GM18858 (cell line): ENCODE results near the gene ITGB7.

ENCODE experiments used
- ATAC-seq: cut with Tn5 transposase; IDR thresholded peaks from one replicate; pipeline ENCODE4 v1.9.1; 2021; ENCODE audit not compliant: unreplicated experiment

Gene ITGB7, protein sequence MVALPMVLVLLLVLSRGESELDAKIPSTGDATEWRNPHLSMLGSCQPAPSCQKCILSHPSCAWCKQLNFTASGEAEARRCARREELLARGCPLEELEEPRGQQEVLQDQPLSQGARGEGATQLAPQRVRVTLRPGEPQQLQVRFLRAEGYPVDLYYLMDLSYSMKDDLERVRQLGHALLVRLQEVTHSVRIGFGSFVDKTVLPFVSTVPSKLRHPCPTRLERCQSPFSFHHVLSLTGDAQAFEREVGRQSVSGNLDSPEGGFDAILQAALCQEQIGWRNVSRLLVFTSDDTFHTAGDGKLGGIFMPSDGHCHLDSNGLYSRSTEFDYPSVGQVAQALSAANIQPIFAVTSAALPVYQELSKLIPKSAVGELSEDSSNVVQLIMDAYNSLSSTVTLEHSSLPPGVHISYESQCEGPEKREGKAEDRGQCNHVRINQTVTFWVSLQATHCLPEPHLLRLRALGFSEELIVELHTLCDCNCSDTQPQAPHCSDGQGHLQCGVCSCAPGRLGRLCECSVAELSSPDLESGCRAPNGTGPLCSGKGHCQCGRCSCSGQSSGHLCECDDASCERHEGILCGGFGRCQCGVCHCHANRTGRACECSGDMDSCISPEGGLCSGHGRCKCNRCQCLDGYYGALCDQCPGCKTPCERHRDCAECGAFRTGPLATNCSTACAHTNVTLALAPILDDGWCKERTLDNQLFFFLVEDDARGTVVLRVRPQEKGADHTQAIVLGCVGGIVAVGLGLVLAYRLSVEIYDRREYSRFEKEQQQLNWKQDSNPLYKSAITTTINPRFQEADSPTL

DNA sequence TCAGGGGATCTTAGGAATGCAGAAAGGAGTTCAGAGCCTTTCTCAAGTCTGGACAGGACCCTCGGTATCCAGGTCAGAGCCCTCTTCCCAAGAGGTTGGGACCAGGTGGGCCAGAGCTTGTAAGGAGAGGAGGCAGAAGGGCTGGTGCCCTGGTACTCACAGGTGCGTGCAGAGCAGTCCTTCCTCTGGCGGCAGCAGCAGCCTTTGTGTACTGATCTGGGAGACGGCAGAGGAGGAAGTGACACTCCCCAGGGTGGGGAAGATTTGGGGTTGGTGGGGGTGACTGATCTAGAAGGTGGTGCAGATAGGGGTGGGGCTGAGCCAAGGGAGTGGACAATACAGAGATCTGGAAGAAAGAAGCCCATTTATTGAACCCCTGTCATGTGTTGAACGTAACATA, at the start of gene ITGB7:
Gene ITGB7 (minus strand): TSS at position 210 of the 400 bp plus-strand sequence. CDS start 6,808 bp downstream, outside the sequence.
- peak; percentile 51 for ATAC-seq

DNA sequence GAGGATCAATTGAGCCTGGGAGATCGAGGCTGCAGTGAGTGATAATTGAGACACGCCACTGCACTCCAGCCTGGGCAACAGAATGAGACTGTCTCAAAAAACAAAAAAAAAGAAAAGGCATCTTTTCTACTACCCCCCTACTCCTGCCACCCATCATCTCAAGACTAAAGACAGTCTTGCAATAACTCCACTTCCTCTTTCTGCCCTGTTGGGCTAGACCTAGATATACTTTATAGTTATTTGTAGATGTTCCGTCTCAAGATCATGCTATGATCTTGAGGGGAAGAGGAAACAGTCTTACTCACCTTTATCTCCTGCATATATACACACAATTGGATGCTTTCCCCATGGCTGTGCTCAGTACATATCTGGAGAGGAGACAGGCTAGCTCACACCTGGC, 48.9 kb upstream of the ITGB7 start:
- ATAC-seq, result peak; percentile 46

DNA sequence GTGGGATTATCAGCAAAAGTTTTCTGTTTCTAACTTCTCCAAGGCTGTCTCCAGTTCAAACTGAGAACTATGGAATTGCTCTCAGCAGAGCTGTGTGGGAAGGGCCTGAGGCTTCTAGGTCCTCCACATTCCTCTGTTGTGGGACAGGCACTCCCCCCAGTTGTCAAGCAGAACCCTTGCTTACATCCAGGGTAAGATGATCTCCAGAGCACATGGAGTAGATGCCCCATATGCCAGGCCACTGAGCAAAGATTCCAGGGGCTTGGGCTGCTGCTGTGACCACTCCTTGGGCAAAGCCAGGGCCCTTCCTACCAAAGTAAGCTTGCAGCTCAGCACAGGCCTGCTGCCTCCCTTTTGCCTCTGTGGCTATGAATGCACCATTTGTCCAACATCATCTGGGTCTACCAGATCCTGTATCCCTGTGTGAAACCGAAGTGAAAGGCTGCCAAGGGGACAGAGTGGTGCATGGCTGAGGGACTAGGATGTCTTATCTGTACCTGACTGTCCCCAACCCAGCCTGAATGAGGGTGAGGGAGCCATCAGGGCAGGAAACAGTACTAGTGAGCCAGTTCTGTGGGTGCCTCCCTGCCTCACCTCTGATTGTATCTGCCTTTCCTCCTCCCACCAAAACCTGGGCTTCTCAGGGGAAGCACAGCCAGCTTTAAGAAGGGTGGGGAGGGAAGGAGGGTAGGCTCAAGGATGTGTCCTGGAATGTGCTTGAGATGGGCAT, 47.9 kb upstream of the ITGB7 start:
- ATAC-seq, result no peak

DNA sequence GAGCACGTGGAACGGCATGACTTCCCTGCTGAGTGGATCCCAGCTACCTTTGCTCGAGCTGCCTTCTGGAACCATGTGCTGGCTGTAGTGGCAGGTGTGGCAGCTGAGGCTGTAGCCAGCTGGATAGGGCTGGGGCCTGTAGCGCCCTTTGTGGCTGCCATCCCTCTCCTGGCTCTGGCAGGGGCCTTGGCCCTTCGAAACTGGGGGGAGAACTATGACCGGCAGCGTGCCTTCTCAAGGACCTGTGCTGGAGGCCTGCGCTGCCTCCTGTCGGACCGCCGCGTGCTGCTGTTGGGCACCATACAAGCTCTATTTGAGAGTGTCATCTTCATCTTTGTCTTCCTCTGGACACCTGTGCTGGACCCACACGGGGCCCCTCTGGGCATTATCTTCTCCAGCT, 46.2 kb upstream of the ITGB7 start:
- ATAC-seq, result no peak

DNA sequence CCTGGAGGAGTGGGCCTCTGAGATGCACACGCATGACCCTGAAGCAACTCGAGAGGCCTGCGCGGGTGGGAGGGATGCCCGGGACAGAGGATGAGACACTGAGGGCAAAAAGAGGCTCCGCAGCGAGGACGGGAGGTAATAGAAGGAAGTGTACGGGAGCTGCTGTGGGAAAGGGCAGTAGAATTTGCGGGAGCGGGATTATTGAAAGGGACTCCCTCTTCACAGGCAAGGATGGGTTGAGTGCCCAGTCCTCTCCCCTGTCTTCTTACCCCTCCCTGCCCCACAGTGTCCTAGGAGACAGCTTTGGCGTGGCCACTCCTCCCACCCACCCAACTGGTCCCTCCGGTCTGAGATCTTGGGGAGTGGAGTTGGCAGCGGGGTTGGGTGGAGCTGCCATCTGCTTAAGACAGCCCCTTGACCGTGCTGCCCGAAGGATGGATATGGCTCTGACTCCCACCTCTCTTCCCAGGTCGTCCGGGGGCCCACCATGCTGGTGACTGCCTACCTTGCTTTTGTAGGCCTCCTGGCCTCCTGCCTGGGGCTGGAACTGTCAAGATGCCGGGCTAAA, 45.4 kb upstream of the ITGB7 start:
- ATAC-seq, result no peak

DNA sequence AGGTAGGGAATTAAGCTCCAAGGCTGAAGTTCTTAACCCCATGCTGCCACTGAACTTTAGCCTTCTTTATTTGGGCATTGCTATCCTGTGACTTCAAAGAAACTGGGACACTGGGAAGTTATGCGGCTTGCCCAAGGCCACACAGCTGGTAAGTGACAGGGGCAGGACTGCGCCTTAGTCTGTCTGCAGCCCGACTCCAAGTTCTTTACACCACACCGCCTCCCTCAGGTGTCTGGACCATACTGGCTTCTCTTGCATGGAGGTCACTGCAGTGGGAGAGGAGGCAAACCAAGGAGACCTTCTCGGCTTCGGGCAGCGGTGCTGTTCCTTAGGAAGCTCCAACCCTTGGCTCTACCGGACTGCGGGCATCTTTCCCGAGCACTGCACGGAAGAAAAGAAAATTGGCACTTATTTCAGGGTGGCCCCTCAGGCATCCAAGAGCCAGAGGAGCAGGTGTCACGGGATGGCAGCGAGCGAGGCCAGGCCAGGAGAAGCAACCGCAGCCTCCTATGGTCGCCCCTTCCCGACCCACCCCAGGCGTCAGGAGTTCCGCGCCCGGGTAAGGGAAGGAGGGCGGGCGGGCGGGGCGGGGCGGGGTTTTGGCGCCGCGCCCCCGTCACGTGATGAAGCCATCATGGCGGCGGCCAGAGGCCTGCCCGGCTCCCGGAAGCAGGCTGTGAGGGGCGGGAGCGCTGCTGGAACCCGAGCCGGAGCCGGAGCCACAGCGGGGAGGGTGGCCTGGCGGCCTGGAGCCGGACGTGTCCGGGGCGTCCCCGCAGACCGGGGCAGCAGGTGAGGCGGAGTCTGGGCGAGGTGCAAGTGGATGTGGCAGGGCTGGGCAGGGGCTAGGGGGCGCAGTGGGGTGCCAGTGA, 44.7 kb upstream of the ITGB7 start:
- no peak for ATAC-seq

DNA sequence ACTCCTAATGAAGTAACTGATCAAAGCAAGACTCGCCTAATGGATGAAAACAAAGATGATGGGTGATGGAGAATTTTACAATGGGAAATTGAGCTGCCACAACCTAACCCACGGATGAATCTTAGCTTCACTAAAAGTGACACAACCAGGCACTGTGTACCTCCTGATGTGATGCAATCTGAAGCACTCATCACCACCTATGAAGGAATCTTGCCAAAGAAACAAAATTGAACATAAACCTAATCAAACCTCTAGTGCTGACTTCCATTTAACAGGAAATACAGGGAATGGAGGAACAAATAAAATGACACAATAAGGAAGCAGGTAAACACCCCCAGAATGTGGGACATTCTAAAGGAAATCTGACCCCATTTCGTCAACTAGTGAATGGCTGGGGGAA, 38.2 kb upstream of the ITGB7 start:
- ATAC-seq, result no peak

DNA sequence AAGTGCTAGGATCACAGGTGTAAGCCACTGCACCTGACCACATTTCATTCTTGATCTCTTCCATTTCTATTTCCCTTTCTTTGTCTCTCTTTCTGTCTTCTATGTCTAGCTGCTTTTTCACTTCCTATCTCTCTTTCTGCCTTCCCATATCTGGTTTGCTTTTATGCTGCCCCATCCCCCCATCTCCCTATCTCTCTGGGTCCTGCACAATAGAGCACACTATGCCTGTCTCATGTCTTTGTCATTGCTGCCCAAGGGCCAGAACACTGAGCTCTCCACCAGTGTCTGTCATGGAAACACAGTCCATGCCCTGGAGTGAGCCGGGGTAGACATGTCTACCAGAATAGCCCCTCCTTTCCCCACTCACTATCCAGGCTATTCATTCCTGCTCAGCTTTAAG, 37.3 kb upstream of the ITGB7 start:
- ATAC-seq, result no peak

DNA sequence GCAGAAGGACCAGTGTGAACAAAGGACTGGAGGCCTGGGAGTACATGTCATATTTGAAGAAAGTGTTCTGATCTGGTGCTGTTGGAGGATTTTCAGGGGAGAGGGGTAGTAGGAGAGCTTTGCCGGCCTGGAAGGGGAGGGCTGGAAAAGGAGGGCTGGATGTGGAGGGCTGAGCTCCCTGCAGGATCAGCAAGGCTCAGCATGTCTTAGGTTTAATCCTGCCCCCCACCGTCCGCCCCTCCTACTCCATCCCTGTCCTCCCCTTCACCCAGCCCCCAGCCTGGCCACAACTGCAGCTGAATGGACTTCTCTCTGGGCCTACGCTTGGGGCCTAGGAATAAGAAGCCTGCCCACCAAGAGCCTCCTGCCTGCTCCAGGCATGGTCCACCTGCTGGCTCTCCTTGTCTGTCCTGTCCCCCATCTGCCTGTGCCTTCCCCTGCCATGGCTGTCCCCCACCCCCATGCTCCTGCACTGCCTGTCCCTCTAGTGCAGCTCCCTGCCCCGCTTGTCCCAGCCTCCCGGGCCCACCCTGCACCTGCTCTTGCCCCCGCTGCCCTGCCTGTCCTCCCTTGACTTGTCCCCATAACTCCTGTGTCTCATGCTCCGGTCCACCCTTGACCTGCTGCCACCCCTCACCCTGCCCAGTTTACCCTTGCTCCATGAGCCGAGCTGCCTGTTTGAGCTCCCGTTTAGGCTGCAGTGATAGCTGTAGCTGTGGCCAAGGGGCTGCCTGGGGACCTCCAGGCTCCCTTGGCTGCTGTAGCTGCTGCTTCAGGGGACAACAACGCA, 34.8 kb upstream of the ITGB7 start:
- no peak for ATAC-seq

DNA sequence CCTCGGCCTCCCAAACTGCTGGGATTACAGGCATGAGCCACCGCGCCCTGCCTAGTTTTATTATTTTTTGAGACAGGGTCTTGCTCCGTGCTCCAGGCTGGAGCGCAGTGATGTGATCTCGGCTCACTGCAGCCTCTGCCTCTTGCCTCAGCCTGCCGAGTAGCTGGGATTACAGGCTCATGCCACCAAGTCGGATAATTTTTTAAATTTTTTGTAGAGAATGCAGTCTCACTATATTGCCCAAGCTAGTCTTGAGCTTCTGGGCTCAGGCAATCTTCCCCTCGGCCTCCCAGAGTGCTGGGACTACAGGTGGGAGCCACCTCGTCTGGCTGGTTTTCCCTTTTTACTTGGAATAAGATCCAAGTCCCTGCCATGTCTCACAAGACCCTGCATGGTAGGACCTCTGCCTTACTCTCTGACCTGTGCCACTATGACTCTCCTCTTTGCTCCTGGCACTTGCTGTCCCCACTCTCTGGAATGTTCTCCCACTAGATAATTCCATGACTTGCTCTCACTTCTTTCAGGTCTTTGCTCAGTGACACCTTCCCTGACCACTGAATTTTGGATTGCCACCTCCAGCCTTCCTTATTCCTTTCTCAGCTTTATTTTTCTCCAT, 32.7 kb upstream of the ITGB7 start:
- no peak for ATAC-seq

DNA sequence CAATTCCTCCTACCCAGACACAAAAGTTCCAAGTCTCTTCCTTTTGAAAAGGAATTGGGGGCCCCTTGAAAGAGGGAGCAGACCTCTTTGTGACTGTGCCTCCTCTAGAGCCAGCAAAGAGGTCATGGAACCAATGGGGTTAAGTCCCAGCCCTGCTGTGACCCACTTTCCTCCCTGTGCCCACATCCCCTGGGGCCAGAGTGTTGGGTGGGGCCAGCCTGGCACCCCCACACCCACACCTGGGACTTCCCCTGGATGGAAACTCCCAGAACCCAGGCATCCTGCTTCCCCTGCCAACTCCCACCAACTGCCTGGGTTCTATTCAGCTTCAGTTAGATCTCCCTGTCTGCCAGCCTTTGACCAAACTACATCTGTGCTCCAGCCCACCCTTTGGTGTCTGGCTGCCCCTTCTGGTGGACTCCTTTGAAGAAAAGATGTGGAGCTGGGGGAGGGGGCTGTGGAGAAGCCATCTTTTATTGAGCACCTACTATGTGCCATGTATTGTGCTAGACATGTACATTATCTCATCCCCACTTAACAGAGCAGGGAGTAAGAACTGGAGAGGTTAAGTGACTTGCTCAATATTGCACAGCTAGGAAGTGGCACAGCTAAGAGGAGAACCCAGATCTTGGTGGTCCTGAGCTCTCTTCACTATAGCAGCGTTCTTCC, 29.5 kb upstream of the ITGB7 start:
- no peak for ATAC-seq

DNA sequence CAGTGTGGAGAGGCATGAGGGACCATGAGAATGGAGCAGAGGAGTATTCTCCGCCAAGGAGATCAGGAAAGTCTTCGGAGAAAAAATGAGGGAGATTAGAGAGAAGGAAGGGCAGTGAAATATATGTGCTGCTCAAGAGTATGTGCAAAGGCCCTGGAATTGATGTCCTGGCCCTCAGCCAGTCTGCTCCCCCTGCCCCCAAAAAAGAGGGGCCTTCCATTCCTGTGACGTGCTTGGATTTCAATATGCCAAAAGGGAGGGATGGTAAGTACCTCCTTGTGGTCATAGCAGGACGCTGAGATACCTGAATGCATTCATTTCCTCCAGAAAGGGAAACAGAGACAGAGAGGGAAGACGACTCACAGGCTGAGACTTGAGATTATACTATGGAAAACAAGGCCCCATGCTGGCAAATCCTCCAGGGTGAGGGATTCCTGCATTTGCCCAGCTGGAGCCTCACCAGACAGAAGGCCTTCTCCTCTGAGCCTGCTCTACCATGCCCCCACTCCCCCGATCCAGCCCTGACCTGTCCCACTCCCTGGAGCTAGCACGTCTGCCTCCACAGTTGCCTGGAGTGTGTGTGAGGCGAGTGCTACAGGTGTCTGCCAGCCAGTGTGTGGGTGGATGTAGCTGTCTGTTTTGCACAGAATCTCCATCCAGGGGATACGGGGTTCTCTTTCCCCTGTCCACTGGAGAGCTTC, 28.8 kb upstream of the ITGB7 start:
- no peak for ATAC-seq

DNA sequence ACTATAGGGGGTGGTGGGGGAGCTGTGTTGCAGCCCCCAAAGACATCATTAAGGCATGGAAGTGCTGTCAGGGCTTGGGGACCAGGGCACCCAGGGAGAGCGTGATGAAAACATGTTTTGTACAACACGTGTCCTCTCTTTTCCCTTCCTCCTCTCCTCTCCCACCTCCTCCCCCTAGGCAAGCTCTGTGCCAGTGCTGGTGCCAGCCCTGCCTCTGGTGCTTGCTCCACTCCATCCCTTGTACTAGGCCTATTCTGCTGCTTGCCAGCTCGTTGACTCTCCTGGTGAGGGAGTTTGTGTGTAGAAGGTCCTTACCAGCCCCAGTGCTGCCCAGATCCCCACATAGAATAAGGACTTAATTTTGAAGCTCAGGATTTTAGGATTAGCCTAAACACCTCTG, 28.1 kb upstream of the ITGB7 start:
- no peak for ATAC-seq

DNA sequence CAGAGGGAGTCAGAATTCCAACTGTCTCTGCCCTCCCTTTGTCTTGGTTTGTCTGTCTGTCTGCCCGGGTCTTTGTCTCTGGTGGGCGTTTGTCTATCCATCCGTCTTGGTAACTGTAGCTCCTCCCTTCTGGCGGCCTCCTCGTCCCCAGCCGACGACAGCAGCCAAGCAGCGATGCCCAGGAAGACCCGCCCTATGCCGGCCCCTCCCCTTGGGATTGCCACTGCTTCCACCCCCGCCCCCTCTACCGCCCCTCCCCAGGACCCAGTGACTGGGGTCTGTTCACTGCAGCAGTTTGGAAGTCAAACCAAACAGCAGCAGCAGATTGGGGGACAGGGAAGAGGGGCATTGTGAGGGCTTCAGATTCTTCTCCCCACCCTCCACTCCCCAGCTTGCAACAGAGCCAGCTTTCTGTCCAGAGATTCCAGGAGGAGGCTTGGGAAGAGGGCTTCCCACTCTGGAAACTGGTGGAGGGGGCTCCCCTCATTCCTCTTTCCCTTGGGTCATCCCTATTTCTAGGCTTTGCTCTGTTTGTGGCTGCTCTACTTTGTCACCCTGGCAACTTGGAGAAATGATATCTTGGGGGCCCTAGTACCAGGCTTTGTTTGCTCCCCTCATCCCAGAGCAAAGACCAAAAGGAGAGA, 27.3 kb upstream of the ITGB7 start:
- ATAC-seq, result no peak

DNA sequence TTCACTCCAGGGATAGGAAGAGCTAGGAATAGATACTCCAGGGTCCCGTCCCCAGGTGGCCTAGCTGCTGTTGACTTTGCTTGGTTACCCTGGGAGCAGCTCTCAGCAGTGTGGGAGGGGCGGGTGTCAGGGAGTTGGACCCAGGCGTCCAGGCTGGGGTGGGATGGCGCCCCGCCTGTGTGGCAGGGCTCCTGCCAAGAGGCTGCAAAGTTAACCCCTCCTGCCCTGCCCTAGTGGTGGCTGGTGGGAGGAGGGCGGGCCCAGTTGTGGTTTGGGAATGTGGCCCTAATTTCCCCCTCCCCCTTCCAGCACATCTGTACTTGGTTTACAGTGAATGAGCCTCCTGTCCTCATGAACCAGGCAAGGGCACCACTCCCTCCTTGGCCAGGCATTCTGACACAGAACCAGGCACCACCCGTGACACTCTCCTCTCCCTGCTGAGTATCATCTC, 26.6 kb upstream of the ITGB7 start:
- ATAC-seq, result no peak

DNA sequence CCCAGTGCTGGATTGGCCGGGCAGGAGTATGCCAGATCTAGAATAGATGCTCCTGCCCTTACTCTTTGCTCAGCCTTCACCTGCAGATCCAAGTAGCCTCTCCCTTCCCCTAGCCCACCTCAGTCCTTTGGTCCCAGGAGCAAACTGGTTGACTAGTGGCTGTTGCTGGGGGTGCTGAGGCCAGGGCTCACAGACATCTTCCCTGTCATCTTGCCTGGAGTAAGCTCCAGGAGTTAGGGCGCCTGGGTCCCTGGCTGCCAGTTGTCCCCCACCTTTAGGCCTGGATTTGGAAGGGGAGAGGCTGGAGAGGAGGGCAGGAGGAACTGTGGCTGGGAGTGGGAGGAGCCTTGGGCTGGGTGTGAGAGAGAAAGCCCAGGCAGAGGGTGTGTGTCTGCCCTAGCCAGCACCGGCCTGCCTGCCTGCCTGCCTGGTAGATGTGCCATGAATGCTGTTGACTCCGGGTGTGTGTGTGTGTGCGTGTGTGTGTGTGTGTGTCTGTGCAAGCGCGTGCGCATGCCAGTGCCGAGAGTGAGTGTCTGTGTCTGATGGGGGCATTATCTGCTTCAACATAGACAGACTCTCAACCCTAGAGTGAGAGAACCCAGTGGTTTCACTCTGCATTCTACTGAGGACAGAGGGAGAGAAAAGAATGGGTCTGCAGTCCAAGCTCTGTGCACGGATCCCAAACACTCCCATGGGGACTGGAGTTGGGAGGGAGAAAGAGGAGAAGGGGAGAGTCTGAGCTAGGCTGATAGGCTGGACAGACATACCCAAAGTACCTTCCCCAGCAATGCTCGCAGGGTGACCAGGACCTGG, 25.8 kb upstream of the ITGB7 start:
- ATAC-seq, result no peak
